ENCODE measurements around the gene F2. TPM values are rescaled to one million over a fixed set of nuclear protein-coding genes. Genes with fewer than 3 reads are reported as not detected.

Gene F2
- total RNA-seq, 1 experiment from 2014 or later = not detected

DNA sequence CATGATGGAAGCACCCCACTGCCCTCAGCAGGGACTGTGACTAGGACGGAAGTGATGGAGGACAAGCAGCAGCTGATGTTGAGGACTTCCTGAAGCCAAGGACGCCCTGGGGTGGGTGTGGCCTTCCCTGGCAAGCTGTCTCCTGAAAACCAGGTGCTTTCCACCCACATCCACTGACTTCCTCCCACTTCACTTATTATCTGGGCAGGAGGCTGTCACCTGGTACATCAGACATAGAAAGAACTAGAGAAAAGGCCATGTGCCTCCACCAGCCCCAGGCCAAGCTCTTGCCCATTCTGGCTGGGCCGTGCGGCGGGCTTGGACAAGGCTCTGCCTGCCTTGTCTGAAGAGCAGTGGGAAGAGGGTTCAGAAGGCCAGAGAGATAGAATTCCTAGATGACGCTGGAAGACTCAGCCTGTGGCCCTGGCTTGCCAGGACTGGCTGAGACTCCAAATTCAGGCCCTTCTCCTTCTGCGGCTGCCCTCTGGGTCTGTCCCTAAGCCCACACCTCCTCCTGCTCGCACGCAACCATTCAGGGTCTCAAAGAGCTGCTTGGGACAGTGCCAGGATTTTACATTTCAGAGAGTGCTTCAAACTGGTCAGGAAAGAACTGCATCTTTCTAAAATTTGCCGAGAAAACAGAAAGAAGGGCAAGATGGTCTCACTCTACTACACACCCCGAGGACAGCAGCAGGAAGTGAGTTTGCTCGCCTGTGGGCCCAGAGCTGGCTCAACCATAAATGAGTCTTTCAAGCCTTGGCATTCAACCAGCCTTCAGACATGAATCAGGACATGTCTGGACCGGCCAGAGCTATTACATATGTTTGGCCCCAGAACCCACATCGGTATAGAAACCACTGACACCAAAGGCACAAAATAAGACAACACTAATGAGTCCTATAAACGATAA is 31.9 kb upstream of the F2 start:
- ATAC-seq = no peak
- H3K9me2 ChIP-seq (replicated peaks; ENCODE audit: low read length) = no peaks in the 10 kb centered on the region
- no peak overlapping the region for H2AFZ ChIP-seq (ENCODE audit: low read length)
- H3K27ac ChIP-seq (ENCODE audit: low read length) = no peak overlapping the region
- intact Hi-C loops (cut with micrococcal nuclease) = no loop called here
- no peaks in the 10 kb centered on the region for H3K9me3 ChIP-seq (ENCODE audit: low read length)
- no peak overlapping the region for H3K9ac ChIP-seq (ENCODE audit: low read length)
- no peaks in the 10 kb centered on the region for H3K27me3 ChIP-seq (ENCODE audit: low read length)
- no peaks in the 10 kb centered on the region for H3K4me1 ChIP-seq (ENCODE audit: insufficient read depth, low read length)
- no peak for DNase-seq
- TF ChIP-seq, protein P1, sequence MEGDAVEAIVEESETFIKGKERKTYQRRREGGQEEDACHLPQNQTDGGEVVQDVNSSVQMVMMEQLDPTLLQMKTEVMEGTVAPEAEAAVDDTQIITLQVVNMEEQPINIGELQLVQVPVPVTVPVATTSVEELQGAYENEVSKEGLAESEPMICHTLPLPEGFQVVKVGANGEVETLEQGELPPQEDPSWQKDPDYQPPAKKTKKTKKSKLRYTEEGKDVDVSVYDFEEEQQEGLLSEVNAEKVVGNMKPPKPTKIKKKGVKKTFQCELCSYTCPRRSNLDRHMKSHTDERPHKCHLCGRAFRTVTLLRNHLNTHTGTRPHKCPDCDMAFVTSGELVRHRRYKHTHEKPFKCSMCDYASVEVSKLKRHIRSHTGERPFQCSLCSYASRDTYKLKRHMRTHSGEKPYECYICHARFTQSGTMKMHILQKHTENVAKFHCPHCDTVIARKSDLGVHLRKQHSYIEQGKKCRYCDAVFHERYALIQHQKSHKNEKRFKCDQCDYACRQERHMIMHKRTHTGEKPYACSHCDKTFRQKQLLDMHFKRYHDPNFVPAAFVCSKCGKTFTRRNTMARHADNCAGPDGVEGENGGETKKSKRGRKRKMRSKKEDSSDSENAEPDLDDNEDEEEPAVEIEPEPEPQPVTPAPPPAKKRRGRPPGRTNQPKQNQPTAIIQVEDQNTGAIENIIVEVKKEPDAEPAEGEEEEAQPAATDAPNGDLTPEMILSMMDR (conservative IDR thresholded peaks at IDR 0.05; ENCODE audit: low read depth, low read length) = no peak
- TF ChIP-seq EZH2 (IDR thresholded peaks at IDR 0.05; ENCODE audit: low read length, unreplicated experiment) (no peak), EZH2phosphoT487 (IDR thresholded peaks at IDR 0.05; ENCODE audit: borderline replicate concordance, low read length) (no peak)
- POLR2A ChIA-PET (ENCODE audit: unreplicated experiment) = no interaction called here
- no peaks in the 10 kb centered on the region for H3K79me2 ChIP-seq (ENCODE audit: low read length)
- H3K4me3 ChIP-seq (ENCODE audit: low read length) = no peak overlapping the region
- BruUV-seq (replicated peaks) = no TSS peak
- H3K36me3 ChIP-seq (ENCODE audit: low read depth, low read length) = peaks cover 4% of the 10 kb centered on the region; the same call in 1 of the 2 replicates
- no peaks in the 10 kb centered on the region for H4K20me1 ChIP-seq (ENCODE audit: low read length)
- H3K4me2 ChIP-seq (ENCODE audit: low read length) = no peak overlapping the region
- H3F3A ChIP-seq (ENCODE audit: low read length, unreplicated experiment) = no peaks in the 10 kb centered on the region
- CTCF ChIA-PET = no interaction called here

DNA sequence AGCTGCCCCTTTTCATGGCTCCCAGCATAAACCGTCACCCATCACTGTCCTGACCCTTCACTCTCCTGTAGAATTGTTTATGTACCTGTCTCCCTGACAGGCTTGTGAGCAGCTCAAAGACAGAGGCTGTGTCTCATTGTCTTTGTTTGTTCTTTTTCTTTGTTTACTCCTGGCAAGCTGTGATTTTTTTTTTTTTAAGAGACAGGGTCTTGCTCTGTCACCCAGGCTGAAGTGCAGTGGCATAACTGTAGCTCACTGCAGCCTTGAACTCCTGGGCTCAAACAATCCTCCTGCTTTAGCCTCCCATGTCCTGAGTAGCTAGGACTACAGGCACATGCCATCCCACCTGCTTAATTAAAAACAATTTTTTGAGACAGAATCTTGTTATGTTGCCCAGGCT is 28.3 kb upstream of the F2 start:
- DNase-seq (no peak), ATAC-seq (no peak)
- Histone ChIP-seq H3K4me3 (ENCODE audit: low read length) (no peak overlapping the region), H3K36me3 (ENCODE audit: low read depth, low read length) (peaks cover 4% of the 10 kb centered on the region; the same call in 1 of the 2 replicates), H3K4me2 (ENCODE audit: low read length) (no peak overlapping the region), H3K9me2 (replicated peaks; ENCODE audit: low read length) (no peaks in the 10 kb centered on the region), H4K20me1 (ENCODE audit: low read length) (no peaks in the 10 kb centered on the region), H3K9ac (ENCODE audit: low read length) (no peak overlapping the region), H2AFZ (ENCODE audit: low read length) (no peak overlapping the region), H3K9me3 (ENCODE audit: low read length) (no peaks in the 10 kb centered on the region), H3K27me3 (ENCODE audit: low read length) (no peaks in the 10 kb centered on the region), H3K4me1 (ENCODE audit: insufficient read depth, low read length) (no peaks in the 10 kb centered on the region), H3F3A (ENCODE audit: low read length, unreplicated experiment) (no peaks in the 10 kb centered on the region), H3K79me2 (ENCODE audit: low read length) (no peaks in the 10 kb centered on the region), H3K27ac (ENCODE audit: low read length) (no peak overlapping the region)
- CTCF ChIA-PET = no interaction called here
- intact Hi-C loops (cut with micrococcal nuclease) = no loop called here
- BruUV-seq (replicated peaks) = no TSS peak
- POLR2A ChIA-PET (ENCODE audit: unreplicated experiment) = no interaction called here
- TF ChIP-seq EZH2phosphoT487 (IDR thresholded peaks at IDR 0.05; ENCODE audit: borderline replicate concordance, low read length) (no peak), EZH2 (IDR thresholded peaks at IDR 0.05; ENCODE audit: low read length, unreplicated experiment) (no peak)
- TF ChIP-seq, protein P1 (conservative IDR thresholded peaks at IDR 0.05; ENCODE audit: low read depth, low read length) = no peak

DNA sequence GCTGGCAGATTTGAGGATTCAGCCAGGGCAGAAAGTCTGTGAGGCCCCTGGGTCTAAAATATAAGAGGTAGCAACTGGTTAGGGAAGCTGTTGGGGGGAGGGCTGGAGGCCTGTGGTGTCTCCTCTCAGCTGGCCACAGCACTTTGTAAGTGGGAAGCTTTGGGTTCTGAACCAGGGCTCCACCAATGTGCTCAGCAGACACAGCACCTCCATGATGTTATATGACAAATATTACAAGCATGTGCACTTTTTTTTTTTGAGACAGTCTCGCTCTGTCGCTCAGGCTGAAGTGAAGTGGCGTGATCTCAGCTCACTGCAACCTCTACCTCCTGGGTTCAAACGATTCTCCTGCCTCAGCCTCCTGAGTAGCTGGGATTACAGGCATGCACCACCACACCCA is 26.6 kb upstream of the F2 start:
- Histone ChIP-seq H4K20me1 (ENCODE audit: low read length) (no peaks in the 10 kb centered on the region), H3K79me2 (ENCODE audit: low read length) (no peaks in the 10 kb centered on the region), H3K4me2 (ENCODE audit: low read length) (no peak overlapping the region), H3K4me3 (ENCODE audit: low read length) (no peak overlapping the region), H3K27ac (ENCODE audit: low read length) (no peak overlapping the region), H3K9ac (ENCODE audit: low read length) (no peak overlapping the region), H3K9me3 (ENCODE audit: low read length) (no peaks in the 10 kb centered on the region), H3K36me3 (ENCODE audit: low read depth, low read length) (peaks cover 4% of the 10 kb centered on the region; the same call in 1 of the 2 replicates), H3K27me3 (ENCODE audit: low read length) (no peaks in the 10 kb centered on the region), H3K4me1 (ENCODE audit: insufficient read depth, low read length) (no peaks in the 10 kb centered on the region), H2AFZ (ENCODE audit: low read length) (no peak overlapping the region), H3K9me2 (replicated peaks; ENCODE audit: low read length) (no peaks in the 10 kb centered on the region), H3F3A (ENCODE audit: low read length, unreplicated experiment) (no peaks in the 10 kb centered on the region)
- no peak for DNase-seq
- BruUV-seq (replicated peaks) = no TSS peak
- intact Hi-C loops (cut with micrococcal nuclease) = no loop called here
- CTCF ChIA-PET = no interaction called here
- no peak for TF ChIP-seq EZH2 (IDR thresholded peaks at IDR 0.05; ENCODE audit: low read length, unreplicated experiment)
- TF ChIP-seq, protein P1 (conservative IDR thresholded peaks at IDR 0.05; ENCODE audit: low read depth, low read length) = no peak
- TF ChIP-seq EZH2phosphoT487 (IDR thresholded peaks at IDR 0.05; ENCODE audit: borderline replicate concordance, low read length) = no peak
- POLR2A ChIA-PET (ENCODE audit: unreplicated experiment) = no interaction called here
- no peak for ATAC-seq

All from PC-3 (cell line).